NCI-H128 (cell line): ENCODE measurements around the gene VSIG10.

Source experiments
- DNase-seq: peaks from one replicate; lab custom pipeline; 2025; ENCODE audit not compliant: unreplicated experiment; lab: John Stamatoyannopoulos, UW

The VSIG10 gene

DNA sequence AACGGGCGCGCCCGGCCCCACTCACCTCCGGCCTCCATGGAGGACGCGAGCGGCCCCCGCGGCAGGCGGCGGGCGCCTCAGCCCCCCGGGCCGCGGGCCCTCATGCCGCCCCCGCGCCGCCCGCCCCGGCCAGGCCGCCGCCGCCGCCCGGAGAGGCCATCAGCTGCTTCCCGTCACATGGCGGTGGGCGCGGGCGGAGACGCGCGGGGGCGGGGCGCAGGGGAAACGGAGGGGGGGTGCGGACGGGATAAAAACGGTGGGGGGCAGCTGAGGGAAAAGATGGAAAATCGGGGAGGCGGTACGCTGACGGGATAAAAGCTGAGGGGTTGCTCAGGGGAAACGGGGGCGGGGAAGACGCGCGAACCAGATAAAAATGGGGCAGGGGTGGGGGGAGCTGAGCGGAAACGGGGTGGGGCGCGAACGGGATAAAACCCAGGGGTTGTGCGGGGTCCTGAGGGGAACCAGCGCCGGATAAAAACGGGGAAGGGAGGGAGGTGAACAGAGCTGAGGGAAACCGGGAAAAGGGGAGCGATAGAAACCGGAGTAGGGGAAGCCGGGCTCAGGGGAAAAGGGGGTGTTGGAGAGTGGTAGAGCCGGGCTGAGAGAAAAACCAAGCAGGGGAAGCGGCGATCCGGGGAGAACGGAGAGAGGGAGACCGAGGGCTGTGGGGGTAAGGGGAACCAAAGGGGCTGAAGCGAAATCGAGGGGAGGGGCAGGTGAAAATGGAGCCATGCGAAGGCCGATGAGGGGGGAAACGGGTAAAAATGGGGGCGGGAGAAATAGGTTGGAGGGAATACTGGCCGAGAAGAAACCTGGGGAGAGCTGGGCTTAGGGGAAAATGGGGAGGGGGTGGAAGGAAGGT, 42.6 kb downstream of the VSIG10 start, which contains the start of gene WSB2:
TSS of gene WSB2 (minus strand) at position 169 of the 862 bp plus-strand sequence. CDS start at position 38, 131 bp downstream.
- DNase-seq, result no peak

GRCh38 chr12:118060301-118061010, 43.4 kb downstream of the VSIG10 start:
- DNase-seq, result no peak

DNA sequence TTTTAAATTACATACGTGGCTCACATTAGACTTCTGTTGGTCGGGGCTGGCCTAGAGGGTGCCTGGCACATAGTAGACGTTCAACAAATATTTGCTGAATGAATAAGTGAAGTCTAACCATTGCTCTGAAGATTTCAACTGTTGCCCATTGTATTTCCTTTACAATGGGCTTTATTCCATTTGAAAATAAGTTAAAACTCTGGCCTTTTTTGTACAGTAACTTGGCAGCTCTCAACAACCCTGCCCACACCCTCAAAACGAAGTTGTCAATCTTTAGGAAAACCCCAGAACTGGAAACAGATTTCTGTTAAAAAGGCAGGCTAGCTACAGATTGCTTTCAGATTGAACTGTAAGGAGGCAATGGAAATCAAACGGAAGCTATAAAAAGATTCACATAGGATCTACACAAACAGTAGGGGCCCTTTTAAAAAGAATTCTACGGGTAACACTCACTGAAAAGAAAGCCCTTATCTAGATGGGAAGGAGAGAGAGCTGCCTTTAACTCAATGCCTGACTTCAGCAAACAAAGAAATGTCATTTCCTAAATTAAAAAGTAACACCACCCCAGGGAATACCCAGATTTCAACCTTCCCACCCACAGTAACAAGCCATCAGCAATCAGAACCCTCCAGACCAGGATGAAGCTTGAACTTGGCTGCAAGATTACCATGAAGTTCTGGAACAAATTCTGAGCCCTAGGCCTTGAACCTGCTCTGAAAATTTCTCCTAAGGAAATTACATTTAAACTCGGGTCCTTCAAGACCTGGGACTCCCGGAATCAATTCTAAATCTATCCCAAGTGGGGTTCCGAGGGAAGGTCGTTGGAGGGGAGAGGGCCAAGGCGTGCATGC, 44.2 kb downstream of the VSIG10 start:
- no peak for DNase-seq

DNA sequence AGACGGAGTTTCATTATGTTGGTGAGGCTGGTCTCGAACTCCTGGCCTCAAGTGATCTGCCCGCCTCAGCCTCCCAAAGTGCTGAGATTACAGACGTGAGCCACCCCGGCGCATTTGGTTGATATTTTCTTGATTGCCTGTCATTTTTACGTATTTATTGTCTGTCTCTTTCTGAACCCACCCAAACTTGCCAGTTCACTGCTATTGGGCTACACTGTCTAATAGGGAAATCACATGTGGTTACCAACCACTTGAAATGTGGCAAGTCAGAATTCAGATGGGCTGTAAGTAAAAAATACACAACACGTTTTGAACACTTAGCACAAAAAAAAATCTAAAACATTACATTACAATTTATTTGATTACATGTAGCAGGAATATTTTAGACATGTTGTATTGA, 44.9 kb downstream of the VSIG10 start:
- DNase-seq, result no peak

DNA sequence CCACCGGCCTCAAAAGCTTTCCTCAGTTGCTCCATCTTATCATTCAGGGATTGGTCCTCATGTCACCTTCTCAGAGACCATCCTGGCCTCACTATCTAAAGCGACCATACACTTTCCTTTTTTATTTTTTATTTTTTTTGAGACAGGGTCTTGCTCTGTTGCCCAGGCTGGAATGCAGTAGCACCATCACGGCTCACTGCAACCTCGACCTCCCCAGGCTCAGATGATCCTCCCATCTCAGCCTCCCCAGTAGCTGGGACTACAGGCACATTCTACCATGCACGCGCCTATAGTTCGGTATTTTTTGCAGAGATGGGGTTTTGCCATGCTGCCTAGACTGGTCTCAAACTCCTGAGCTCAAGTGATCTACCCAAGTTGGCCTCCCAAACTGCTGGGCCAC, 45.6 kb downstream of the VSIG10 start:
- DNase-seq, result no peak

GRCh38 chr12:118055865-118056773, 47.7 kb downstream of the VSIG10 start:
- no peak for DNase-seq

- DNase-seq, result no peak
Measured at GRCh38 chr12:118055144-118055557, 48.7 kb downstream of the VSIG10 start.

GRCh38 chr12:118053071-118053985, 50.5 kb downstream of the VSIG10 start:
- DNase-seq, result no peak

DNA sequence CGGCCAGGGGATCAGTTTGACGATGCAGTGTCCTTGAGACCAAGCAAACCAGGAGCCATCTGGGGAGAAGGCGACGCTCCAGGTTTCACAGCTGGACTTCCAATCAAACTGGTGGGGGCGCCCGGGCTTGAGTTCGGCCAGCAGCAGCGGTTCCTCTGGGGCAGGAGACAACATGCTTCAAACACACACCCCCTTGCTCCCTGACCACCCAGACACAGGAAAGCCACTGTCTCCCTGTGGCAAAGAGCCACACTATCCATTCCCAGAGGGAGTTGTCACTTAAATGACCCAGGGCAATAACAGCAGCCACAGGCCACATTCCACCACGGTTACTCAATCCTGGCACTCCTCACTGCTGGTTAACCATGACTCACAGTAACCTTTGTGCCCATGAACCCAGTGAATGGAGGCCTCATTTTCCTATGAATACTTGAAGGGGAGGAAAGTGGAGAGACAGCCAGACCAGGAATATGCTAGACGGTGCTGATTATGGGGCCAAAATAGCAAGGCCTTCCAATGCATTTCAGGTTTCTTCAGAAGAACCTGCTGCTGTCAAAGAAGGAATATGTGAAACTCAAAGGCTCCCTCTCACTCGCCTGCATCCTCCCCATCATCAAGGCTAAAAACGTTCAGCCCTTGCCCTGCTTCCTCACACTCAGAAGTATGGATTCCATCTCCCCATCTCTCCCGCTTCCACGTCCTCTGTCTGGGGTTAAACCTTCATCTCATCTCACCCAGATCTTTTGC, 51.3 kb downstream of the VSIG10 start:
- DNase-seq, result no peak

- no peak for DNase-seq
Measured at GRCh38 chr12:118050972-118051910, 52.6 kb downstream of the VSIG10 start.

DNA sequence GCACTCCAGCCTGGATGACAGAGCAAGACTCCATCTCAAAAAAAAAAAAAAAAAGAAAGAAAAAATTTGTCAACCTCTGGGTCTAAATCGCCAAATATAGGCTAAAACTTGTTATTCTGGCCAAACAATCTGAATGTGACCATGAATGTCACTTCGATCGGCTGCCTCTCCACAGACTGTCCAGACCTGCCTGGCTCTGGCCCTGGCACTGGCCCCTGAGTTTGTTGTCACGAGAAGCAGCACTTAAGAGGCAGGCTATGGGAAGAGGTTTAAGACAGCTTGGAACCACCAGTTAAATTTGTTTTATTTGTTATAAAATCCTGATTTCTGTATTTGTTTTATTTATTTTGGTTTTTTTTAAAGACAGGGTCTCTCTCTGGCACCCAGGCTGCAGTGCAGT, 57.4 kb downstream of the VSIG10 start:
- no peak for DNase-seq

GRCh38 chr12:118044577-118044976, 59.2 kb downstream of the VSIG10 start:
- DNase-seq, result no peak

- no peak for DNase-seq
Measured at GRCh38 chr12:118044075-118044474, 59.7 kb downstream of the VSIG10 start.

- no peak for DNase-seq
Measured at GRCh38 chr12:118042091-118042490, 61.7 kb downstream of the VSIG10 start.

- peak; percentile 67 for DNase-seq
Measured at GRCh38 chr12:118038137-118038536, 65.7 kb downstream of the VSIG10 start.

DNA sequence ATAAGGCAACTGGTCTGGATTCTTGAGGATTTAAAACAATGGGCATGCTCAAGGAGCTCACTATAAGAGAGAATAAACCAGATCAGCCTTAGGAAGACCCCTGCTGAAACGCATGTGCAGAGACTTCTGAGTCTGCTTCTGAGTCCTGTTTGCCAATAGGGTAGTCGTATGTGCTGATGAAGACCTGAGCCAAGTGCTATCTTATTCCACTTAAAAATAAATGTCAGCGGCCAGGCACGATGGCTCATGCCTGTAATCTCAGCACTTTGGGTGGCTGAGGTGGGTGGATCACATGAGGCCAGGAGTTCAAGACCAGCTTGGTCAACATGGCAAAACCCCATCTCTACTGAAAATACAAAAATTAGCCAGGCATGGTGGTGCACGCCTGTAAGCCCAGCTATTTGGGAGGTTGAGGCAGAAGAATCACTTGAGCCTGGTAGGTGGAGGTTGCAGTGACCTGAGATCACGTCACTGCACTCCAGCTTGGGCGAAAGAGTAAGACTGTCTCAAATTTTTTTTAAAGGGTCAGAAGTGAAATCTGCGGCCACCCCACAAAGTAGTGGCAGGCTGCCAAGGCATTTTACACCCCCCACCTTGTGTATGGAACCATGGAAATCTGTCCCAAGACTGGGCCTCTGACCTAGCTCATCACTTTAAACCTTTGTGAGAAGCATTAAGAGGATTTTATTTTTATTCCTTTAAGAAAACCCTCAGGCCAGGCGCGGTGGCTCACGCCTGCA, 67.0 kb downstream of the VSIG10 start:
- no peak for DNase-seq
